GM18526 (cell line): ENCODE data around the gene FAM110D.

Experiments
- POLR2A ChIP-seq: IDR thresholded peaks from 3 replicates; pipeline ENCODE4 v1.6.1; 2011; ENCODE audit not compliant: insufficient read length; ENCODE audit errors: extremely low read depth

The FAM110D gene

GRCh38 chr1:26184086-26184485, 25.2 kb downstream of the FAM110D start:
- no peak for TF ChIP-seq POLR2A

- no peak for TF ChIP-seq POLR2A
Measured at GRCh38 chr1:26184883-26185282, 26.0 kb downstream of the FAM110D start.

GRCh38 chr1:26187882-26188281, 29.0 kb downstream of the FAM110D start:
- TF ChIP-seq POLR2A = no peak

GRCh38 chr1:26188477-26188876, 29.6 kb downstream of the FAM110D start:
- no peak for TF ChIP-seq POLR2A

GRCh38 chr1:26189331-26189730, 30.5 kb downstream of the FAM110D start:
- no peak for TF ChIP-seq POLR2A

- TF ChIP-seq POLR2A = no peak
Measured at GRCh38 chr1:26189751-26190275, 30.9 kb downstream of the FAM110D start.

GRCh38 chr1:26190373-26190987, 31.6 kb downstream of the FAM110D start, which contains the start of gene CATSPER4:
Gene CATSPER4 (plus strand): TSS chr1:26190602. CDS start chr1:26190628, 26 bp downstream.
- TF ChIP-seq POLR2A = no peak

- no peak for TF ChIP-seq POLR2A
Measured at GRCh38 chr1:26191739-26192138, 32.9 kb downstream of the FAM110D start.

- TF ChIP-seq POLR2A = no peak
Measured at GRCh38 chr1:26195805-26196204, 36.9 kb downstream of the FAM110D start.

- no peak for TF ChIP-seq POLR2A
Measured at GRCh38 chr1:26197301-26197700, 38.4 kb downstream of the FAM110D start.

- no peak for TF ChIP-seq POLR2A
Measured at GRCh38 chr1:26197813-26198212, 38.9 kb downstream of the FAM110D start.

GRCh38 chr1:26200413-26200812, 41.5 kb downstream of the FAM110D start:
- TF ChIP-seq POLR2A = no peak

- no peak for TF ChIP-seq POLR2A
Measured at GRCh38 chr1:26203642-26204318, 44.9 kb downstream of the FAM110D start.

- no peak for TF ChIP-seq POLR2A
Measured at GRCh38 chr1:26210147-26210870, 51.4 kb downstream of the FAM110D start.

GRCh38 chr1:26212726-26213125, 53.8 kb downstream of the FAM110D start:
- no peak for TF ChIP-seq POLR2A

GRCh38 chr1:26213335-26213905, 54.5 kb downstream of the FAM110D start:
- TF ChIP-seq POLR2A = no peak
